Parathyroid adenoma (tissue), 2 donors: ENCODE data around the gene BHLHE41.

Experiments
- H2AFZ ChIP-seq: fragments of 300-600 bp; sonication (generic); one replicate; pipeline ENCODE4 v1.7.0; 2017; ENCODE audit warnings: antibody characterized with exemption, mild to moderate bottlenecking
- H3K27ac ChIP-seq: fragments of 300-600 bp; sonication (generic); one replicate; pipeline ENCODE4 v1.7.0; 2017
- H3K27me3 ChIP-seq: fragments of 300-600 bp; sonication (generic); one replicate; pipeline ENCODE4 v1.7.0; 2017; ENCODE audit warnings: low read length; ENCODE audit not compliant: control insufficient read depth, insufficient read depth
- H3K36me3 ChIP-seq: fragments of 300-600 bp; sonication (generic); one replicate; pipeline ENCODE4 v1.7.0; 2017; ENCODE audit warnings: low read length; ENCODE audit not compliant: control insufficient read depth, insufficient read depth
- H3K4me1 ChIP-seq: fragments of 300-600 bp; sonication (generic); one replicate; pipeline ENCODE4 v1.7.0; 2017; ENCODE audit warnings: control low read depth
- H3K4me2 ChIP-seq: fragments of 300-600 bp; sonication (generic); one replicate; pipeline ENCODE4 v1.7.0; 2017; ENCODE audit warnings: low read length
- H3K4me3 ChIP-seq: fragments of 300-600 bp; sonication (generic); one replicate; pipeline ENCODE4 v1.7.0; 2017; ENCODE audit warnings: low read depth, low read length
- H3K79me2 ChIP-seq: fragments of 300-600 bp; sonication (generic); one replicate; pipeline ENCODE4 v1.7.0; 2017; ENCODE audit warnings: control low read depth
- H3K9ac ChIP-seq: fragments of 300-600 bp; sonication (generic); one replicate; pipeline ENCODE4 v1.7.0; 2017; ENCODE audit warnings: mild to moderate bottlenecking
- H3K9me3 ChIP-seq: fragments of 300-600 bp; sonication (generic); one replicate; pipeline ENCODE4 v1.7.0; 2017; ENCODE audit warnings: low read length; ENCODE audit not compliant: control insufficient read depth
- TF ChIP-seq, protein P1 (sequence below): fragments of 300-600 bp; sonication (generic); IDR thresholded peaks from one replicate; pipeline ENCODE4 v1.7.0; 2017; ENCODE audit warnings: antibody characterized with exemption, mild to moderate bottlenecking
- donor health status: primary hyperparathyroidism.

BHLHE41 gene

DNA sequence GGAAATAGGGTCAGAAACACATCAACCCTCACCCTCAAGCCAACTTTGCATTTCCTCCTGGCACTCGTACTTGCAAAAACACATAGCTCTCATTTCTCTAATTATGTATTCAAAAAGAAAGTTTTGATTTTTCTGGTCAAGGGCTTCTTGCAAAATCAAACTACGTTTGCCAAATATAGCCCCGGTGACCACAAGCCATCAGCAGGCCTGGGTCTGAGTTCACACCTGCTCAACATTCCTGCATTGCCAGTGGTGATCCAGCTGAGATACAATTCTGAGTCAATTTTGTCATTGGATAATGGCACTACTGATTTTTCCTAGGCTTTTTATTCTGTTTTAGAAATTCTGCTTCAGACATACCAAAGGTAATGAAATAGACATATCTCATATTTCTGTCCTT is 10.7 kb upstream of the BHLHE41 start:
- H2AFZ ChIP-seq, result no peak overlapping the region
- no peak overlapping the region for H3K27ac ChIP-seq
- H3K36me3 ChIP-seq, result no peaks in the 10 kb centered on the region
- H3K4me2 ChIP-seq, result no peak overlapping the region
- no peak overlapping the region for H3K9ac ChIP-seq
- H3K9me3 ChIP-seq, result no peaks in the 10 kb centered on the region
- H3K4me3 ChIP-seq, result no peak overlapping the region
- no peaks in the 10 kb centered on the region for H3K79me2 ChIP-seq
- TF ChIP-seq, protein P1, sequence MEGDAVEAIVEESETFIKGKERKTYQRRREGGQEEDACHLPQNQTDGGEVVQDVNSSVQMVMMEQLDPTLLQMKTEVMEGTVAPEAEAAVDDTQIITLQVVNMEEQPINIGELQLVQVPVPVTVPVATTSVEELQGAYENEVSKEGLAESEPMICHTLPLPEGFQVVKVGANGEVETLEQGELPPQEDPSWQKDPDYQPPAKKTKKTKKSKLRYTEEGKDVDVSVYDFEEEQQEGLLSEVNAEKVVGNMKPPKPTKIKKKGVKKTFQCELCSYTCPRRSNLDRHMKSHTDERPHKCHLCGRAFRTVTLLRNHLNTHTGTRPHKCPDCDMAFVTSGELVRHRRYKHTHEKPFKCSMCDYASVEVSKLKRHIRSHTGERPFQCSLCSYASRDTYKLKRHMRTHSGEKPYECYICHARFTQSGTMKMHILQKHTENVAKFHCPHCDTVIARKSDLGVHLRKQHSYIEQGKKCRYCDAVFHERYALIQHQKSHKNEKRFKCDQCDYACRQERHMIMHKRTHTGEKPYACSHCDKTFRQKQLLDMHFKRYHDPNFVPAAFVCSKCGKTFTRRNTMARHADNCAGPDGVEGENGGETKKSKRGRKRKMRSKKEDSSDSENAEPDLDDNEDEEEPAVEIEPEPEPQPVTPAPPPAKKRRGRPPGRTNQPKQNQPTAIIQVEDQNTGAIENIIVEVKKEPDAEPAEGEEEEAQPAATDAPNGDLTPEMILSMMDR, result no peak
- no peaks in the 10 kb centered on the region for H3K4me1 ChIP-seq
- H3K27me3 ChIP-seq, result no peaks in the 10 kb centered on the region

DNA sequence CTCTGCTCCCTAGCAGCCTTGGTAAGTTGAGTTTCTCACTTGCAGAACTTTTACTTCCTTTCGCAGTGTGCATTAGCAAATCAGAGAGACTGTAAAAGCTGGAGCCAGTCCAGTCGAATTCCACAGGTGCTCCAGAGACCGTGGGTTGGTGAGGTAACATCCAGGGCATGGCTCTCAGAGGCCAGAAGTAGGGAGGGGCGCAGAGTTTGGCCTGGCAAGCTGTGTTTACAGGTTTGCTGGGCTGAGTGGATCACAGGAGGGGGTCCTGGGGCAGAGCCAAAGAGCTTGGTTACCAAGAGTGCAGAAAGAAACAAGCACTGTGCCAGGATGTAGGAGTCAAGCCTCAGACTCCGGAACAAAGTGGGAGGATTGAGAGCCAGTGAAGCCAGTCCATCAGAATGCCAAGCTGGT is 10.2 kb upstream of the BHLHE41 start:
- Histone ChIP-seq H2AFZ (no peak overlapping the region), H3K27ac (no peak overlapping the region), H3K4me3 (no peak overlapping the region), H3K4me2 (no peak overlapping the region), H3K9me3 (no peaks in the 10 kb centered on the region), H3K36me3 (no peaks in the 10 kb centered on the region), H3K4me1 (no peaks in the 10 kb centered on the region), H3K79me2 (no peaks in the 10 kb centered on the region), H3K9ac (no peak overlapping the region), H3K27me3 (no peaks in the 10 kb centered on the region)
- TF ChIP-seq, protein P1, result no peak

DNA sequence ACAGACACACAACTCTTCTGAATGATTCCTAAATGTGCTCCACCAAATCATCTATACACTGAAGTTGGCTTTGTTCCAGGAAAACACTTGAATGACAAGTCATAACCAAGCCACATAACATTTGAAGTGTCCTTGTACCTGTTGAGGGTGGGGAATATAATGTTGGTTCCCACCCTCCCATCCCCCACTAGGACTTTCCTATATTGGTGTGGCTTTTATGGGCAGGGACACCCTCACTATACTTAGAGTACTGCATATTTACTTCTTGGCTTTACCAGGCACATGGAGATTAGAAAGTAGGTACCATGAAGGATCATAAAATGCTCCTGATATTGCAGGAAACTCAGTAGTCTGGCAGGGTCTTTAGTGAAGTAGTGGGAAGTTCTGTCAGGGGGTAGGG is 9.7 kb upstream of the BHLHE41 start:
- TF ChIP-seq, protein P1, result no peak
- Histone ChIP-seq H3K9me3 (no peaks in the 10 kb centered on the region), H3K79me2 (no peaks in the 10 kb centered on the region), H2AFZ (no peak overlapping the region), H3K27ac (no peak overlapping the region), H3K9ac (no peak overlapping the region), H3K27me3 (no peaks in the 10 kb centered on the region), H3K36me3 (no peaks in the 10 kb centered on the region), H3K4me3 (no peak overlapping the region), H3K4me1 (no peaks in the 10 kb centered on the region), H3K4me2 (no peak overlapping the region)

DNA sequence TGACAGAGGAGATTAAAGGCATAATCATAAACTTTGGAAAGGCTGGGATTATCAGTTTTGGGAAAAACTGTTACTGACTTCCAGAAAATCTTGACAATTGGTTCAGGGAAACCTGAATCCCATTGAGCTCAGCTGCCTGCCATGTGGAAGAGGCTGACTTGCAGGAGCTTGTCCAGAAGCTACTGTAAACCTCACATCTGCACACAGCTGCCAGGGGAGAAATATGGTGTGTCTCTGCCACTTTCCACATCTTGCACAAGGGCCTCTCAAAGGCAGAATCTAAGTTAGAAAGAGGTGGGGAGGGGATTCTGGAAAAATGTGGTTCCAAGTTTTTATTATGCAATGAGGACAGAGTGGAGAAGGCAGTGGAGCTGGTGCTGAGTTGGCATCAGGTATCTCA is 8.7 kb upstream of the BHLHE41 start:
- Histone ChIP-seq H3K27ac (no peak overlapping the region), H3K4me2 (no peak overlapping the region), H3K27me3 (no peaks in the 10 kb centered on the region), H3K36me3 (no peaks in the 10 kb centered on the region), H3K4me1 (no peaks in the 10 kb centered on the region), H2AFZ (no peak overlapping the region), H3K9ac (no peak overlapping the region), H3K4me3 (no peak overlapping the region), H3K9me3 (no peaks in the 10 kb centered on the region), H3K79me2 (no peaks in the 10 kb centered on the region)
- TF ChIP-seq, protein P1, result no peak

DNA sequence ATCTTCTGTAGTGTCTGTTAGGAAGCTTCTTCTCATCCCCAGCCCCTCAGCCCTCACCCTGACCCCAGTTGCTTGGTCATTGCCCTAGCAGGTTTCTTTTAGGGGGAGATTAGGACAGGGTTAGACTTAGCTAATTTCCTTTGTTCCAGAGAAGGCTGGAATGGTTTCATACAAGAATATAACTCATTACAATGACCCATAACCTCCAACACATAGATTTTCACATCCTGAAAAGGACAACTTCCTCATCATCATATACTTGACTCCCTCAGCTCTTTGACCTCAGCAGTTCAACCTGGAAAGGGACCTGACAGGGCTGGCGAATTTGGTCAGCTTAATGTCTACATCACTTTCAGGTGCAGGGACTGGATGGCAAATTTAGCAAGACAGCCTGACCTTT is 8.0 kb upstream of the BHLHE41 start:
- Histone ChIP-seq H3K4me3 (no peak overlapping the region), H3K27ac (no peak overlapping the region)

More for the DNA sequence above, 8.0 kb upstream of the BHLHE41 start:
- Histone ChIP-seq H2AFZ (no peak overlapping the region), H3K4me2 (no peak overlapping the region), H3K4me1 (no peaks in the 10 kb centered on the region), H3K36me3 (no peaks in the 10 kb centered on the region), H3K79me2 (no peaks in the 10 kb centered on the region), H3K9me3 (no peaks in the 10 kb centered on the region), H3K9ac (no peak overlapping the region), H3K27me3 (no peaks in the 10 kb centered on the region)
- TF ChIP-seq, protein P1, result no peak
